Amniotic epithelial cell (primary cell): ENCODE measurements around the gene KRTAP20-2.
A peak's percentile ranks its signal among the peaks of the same experiment; 100 is the strongest.

Source experiments
- DNase-seq: peaks from one replicate; pipeline ENCODE4 v3.0.0-alpha.2; 2010; ENCODE audit warnings: low read depth

Gene KRTAP20-2

GRCh38 chr21:30634906-30635305 is at the start of gene KRTAP20-2:
TSS of gene KRTAP20-2 (plus strand) at chr21:30635206. CDS start at chr21:30635264, 58 bp downstream.
- no peak for DNase-seq

GRCh38 chr21:30590297-30590696 is 44.7 kb upstream of the KRTAP20-2 start, which contains the start of gene KRTAP22-2:
TSS of gene KRTAP22-2 (minus strand) at chr21:30590397.
- DNase-seq: no peak

GRCh38 chr21:30592140-30592539 is 42.9 kb upstream of the KRTAP20-2 start, which contains the start of gene KRTAP6-3:
TSS of gene KRTAP6-3 (plus strand) at chr21:30592440. CDS start at chr21:30592446, 6 bp downstream.
- no peak for DNase-seq

- DNase-seq: no peak
Measured at GRCh38 chr21:30598802-30599201, 36.2 kb upstream of the KRTAP20-2 start, which contains the start of gene KRTAP6-2. TSS of gene KRTAP6-2 (minus strand) at chr21:30598902. CDS start at chr21:30598874, 28 bp downstream.

GRCh38 chr21:30600787-30601186 is 34.2 kb upstream of the KRTAP20-2 start, which contains the start of gene KRTAP22-1:
TSS of gene KRTAP22-1 (plus strand) at chr21:30601087.
- no peak for DNase-seq

GRCh38 chr21:30605968-30606367 is 29.0 kb upstream of the KRTAP20-2 start:
- no peak for DNase-seq

GRCh38 chr21:30612132-30612531 is 22.9 kb upstream of the KRTAP20-2 start:
- no peak for DNase-seq

GRCh38 chr21:30613836-30614235 is 21.2 kb upstream of the KRTAP20-2 start, which contains the start of gene KRTAP6-1:
TSS of gene KRTAP6-1 (minus strand) at chr21:30613930. CDS start at chr21:30613904, 26 bp downstream.
- DNase-seq: no peak

GRCh38 chr21:30615199-30615598 is 19.8 kb upstream of the KRTAP20-2 start:
- no peak for DNase-seq

GRCh38 chr21:30616125-30616524 is 18.9 kb upstream of the KRTAP20-2 start, which contains the start of gene KRTAP20-1:
TSS of gene KRTAP20-1 (plus strand) at chr21:30616425. CDS start at chr21:30616455, 30 bp downstream.
- no peak for DNase-seq

GRCh38 chr21:30620080-30620479 is 14.9 kb upstream of the KRTAP20-2 start:
- DNase-seq: no peak

- no peak for DNase-seq
Measured at GRCh38 chr21:30620522-30620921, 14.5 kb upstream of the KRTAP20-2 start, which contains the start of gene KRTAP20-4. TSS of gene KRTAP20-4 (plus strand) at chr21:30620627.

GRCh38 chr21:30623362-30623761 is 11.6 kb upstream of the KRTAP20-2 start:
- DNase-seq: no peak

- DNase-seq: no peak
Measured at GRCh38 chr21:30625449-30626165, 9.4 kb upstream of the KRTAP20-2 start.

GRCh38 chr21:30628109-30628508 is 6.9 kb upstream of the KRTAP20-2 start:
- no peak for DNase-seq

GRCh38 chr21:30629200-30629599 is 5.8 kb upstream of the KRTAP20-2 start:
- peak; percentile 1 for DNase-seq

GRCh38 chr21:30638686-30639085 is 3.7 kb downstream of the KRTAP20-2 start:
- DNase-seq: no peak

GRCh38 chr21:30642564-30642963 is 7.6 kb downstream of the KRTAP20-2 start, which contains the start of gene KRTAP20-3:
TSS of gene KRTAP20-3 (plus strand) at chr21:30642864.
- DNase-seq: no peak

- DNase-seq: no peak
Measured at GRCh38 chr21:30646904-30647414, 12.0 kb downstream of the KRTAP20-2 start.

- DNase-seq: no peak
Measured at GRCh38 chr21:30652891-30653290, 17.9 kb downstream of the KRTAP20-2 start.

GRCh38 chr21:30668776-30669175 is 33.8 kb downstream of the KRTAP20-2 start:
- no peak for DNase-seq

GRCh38 chr21:30672985-30673650 is 38.1 kb downstream of the KRTAP20-2 start:
- DNase-seq: no peak
